Mesothelial cell of epicardium (in vitro differentiated cells): ENCODE measurements around the gene KLHL3. TPM values are rescaled to one million over a fixed set of nuclear protein-coding genes. Genes with fewer than 3 reads are reported as not detected.
A peak's percentile ranks its signal among the peaks of the same experiment; 100 is the strongest.

ENCODE experiments used
- DNase-seq, 2 experiments: peaks; one replicate each; pipeline ENCODE4 v3.0.0; 2021; ENCODE audit warnings: low spot score in 2 of 2; ENCODE audit not compliant: unreplicated experiment in 2 of 2
- H3K27ac Mint-ChIP-seq: 2 replicates; pipeline ENCODE4 v1.8.0; 2021; ENCODE audit warnings: mixed read lengths
- H3K27me3 Mint-ChIP-seq: 2 replicates; pipeline ENCODE4 v1.8.0; 2021; ENCODE audit warnings: low read depth, mixed read lengths
- H3K36me3 Mint-ChIP-seq: 2 replicates; pipeline ENCODE4 v1.8.0; 2021; ENCODE audit warnings: mixed read lengths
- H3K4me1 Mint-ChIP-seq: 2 replicates; pipeline ENCODE4 v1.8.0; 2021; ENCODE audit warnings: mixed read lengths
- H3K4me3 Mint-ChIP-seq: 2 replicates; pipeline ENCODE4 v1.8.0; 2021; ENCODE audit warnings: mild to moderate bottlenecking, moderate library complexity, mixed read lengths
- H3K9me3 Mint-ChIP-seq: 2 replicates; pipeline ENCODE4 v1.8.0; 2021; ENCODE audit warnings: mixed read lengths
- CTCF ChIP-seq: fragments of 200-600 bp; sonication (generic); IDR thresholded peaks from one replicate; pipeline ENCODE4 v1.5.0; 2021; ENCODE audit warnings: antibody characterized with exemption; ENCODE audit not compliant: unreplicated experiment
- microRNA-seq: library from miRNA; unstranded; fragments of <30 nt; microRNA quantifications from one replicate; pipeline ENCODE4 v1.2.0, GENCODE V29; 2021; ENCODE audit warnings: inconsistent platforms, mixed read lengths
- total RNA-seq: library from RNA; stranded (reverse); gene quantifications from 3 replicates; pipeline ENCODE4 v1.2.1, GENCODE V29; 2021

Gene KLHL3
- total RNA-seq, 1 donor from 2014 or later: 13.1 TPM

DNA sequence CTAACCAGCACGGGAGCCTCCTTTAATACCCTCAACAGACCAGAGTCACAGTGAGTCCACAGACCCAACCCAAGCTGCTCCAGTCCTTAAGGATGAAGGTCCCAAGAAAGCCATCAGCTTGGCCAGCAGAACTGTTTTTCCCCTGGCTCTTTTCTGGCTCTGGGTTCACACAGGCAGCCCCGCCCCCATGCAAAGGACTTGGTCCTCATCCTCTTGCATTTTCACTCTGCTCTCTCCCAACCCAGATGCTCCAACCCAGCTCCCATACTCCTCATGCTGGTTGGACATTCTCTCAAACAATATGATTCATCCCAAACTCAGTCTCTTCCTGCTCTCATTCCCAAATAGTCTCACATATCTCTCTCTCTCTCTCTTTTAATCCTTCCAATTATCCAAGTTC is 162.5 kb downstream of the KLHL3 start:
- DNase-seq: no peak
- H3K27ac Mint-ChIP-seq: no peak overlapping the region
- H3K9me3 Mint-ChIP-seq: no peaks in the 10 kb centered on the region
- no peaks in the 10 kb centered on the region for H3K36me3 Mint-ChIP-seq
- TF ChIP-seq CTCF: no peak
- H3K27me3 Mint-ChIP-seq: peaks cover 57% of the 10 kb centered on the region
- H3K4me3 Mint-ChIP-seq: no peak overlapping the region
- H3K4me1 Mint-ChIP-seq: no peaks in the 10 kb centered on the region

DNA sequence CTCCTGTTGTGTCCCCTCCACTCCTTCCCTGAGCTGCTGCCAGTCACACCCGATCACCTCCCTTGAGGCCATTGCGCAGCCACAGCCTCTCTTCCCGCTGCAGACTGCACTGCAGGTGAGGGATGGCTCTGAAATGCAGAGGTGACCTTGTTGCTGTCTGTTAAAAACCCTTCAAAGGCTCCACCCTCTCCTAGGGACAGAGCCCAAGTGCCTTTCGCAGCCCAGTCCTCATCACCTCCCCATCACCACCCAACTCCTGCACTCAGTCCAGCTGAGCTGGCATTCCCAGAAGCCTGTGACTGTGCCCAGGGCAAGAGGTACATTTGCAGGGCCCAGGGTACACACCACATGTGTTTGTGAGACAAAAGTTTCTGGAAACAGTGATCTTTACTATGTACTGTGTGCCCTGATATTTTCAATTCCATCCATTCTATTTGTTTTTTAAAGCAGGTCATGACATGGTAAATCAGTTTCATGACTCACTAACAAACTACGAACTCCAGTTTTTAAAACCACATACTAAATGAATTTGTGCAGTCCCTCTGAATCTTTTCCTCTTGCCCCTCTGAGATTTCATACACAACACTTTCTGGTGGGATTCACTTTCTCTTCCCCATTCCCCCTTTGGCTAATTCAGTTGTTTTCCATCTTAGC is 163.7 kb downstream of the KLHL3 start:
- Mint-ChIP-seq H3K4me3 (no peak overlapping the region), H3K27me3 (peaks cover 57% of the 10 kb centered on the region), H3K9me3 (no peaks in the 10 kb centered on the region), H3K27ac (no peak overlapping the region), H3K36me3 (no peaks in the 10 kb centered on the region), H3K4me1 (no peaks in the 10 kb centered on the region)
- no peak for DNase-seq
- no peak for TF ChIP-seq CTCF

DNA sequence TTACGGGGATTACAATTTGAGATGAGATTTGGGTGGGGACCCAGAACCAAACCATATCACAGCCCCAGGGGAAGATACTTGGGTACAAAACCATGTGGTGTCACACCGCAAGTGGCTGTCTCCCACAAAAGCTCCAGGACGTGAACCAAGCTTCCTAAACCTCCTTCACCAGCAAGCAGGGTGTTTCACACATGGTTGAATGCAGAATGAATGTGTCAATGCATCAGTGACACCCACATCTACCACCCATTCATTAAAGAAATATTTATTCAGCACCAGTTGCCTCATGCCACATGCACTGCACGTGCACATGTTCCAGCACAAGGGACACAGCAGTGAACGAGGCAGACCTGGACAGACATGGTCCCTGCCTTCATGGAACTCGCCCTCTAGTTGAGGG is 165.8 kb downstream of the KLHL3 start:
- Mint-ChIP-seq H3K36me3 (no peaks in the 10 kb centered on the region), H3K4me1 (peaks cover 4% of the 10 kb centered on the region), H3K4me3 (no peak overlapping the region)

More for the DNA sequence above, 165.8 kb downstream of the KLHL3 start:
- H3K9me3 Mint-ChIP-seq: no peaks in the 10 kb centered on the region
- no peak for DNase-seq
- no peak for TF ChIP-seq CTCF
- no peak overlapping the region for H3K27ac Mint-ChIP-seq
- H3K27me3 Mint-ChIP-seq: peaks cover 68% of the 10 kb centered on the region

Small RNA genes within 50 kb of the gene (microRNA-seq; reads per million reads assigned to microRNA genes)
- 1,195 reads per million, percentile 82 among the genes with 10 or more reads in this experiment for gene MIR874

Other genes starting within 250 kb of the KLHL3 start
- gene SPOCK1, start 236.8 kb downstream of the KLHL3 start, total RNA-seq: 5.0 to 6.6 TPM (median 6.4 TPM) in 3 replicates
- gene HNRNPA0, start 18.3 kb upstream of the KLHL3 start, total RNA-seq: 68.6 to 71.1 TPM (median 71.0 TPM) in 3 replicates
- gene MYOT, start 131.8 kb upstream of the KLHL3 start, total RNA-seq: not detected in 3 replicates
- gene PKD2L2, start 153.4 kb upstream of the KLHL3 start, total RNA-seq: not detected in 3 replicates